ENCODE measurements around the gene TNXB. TPM values are rescaled to one million over a fixed set of nuclear protein-coding genes. Genes with fewer than 3 reads are reported as not detected.
"Not testable (repeated sequence)": the region's sequence is repeated elsewhere in the genome, so short reads cannot be mapped to it uniquely, and the experiment has no call there.

The TNXB gene
- polyA plus RNA-seq, 1 donor from 2014 or later: 3.3 TPM

DNA sequence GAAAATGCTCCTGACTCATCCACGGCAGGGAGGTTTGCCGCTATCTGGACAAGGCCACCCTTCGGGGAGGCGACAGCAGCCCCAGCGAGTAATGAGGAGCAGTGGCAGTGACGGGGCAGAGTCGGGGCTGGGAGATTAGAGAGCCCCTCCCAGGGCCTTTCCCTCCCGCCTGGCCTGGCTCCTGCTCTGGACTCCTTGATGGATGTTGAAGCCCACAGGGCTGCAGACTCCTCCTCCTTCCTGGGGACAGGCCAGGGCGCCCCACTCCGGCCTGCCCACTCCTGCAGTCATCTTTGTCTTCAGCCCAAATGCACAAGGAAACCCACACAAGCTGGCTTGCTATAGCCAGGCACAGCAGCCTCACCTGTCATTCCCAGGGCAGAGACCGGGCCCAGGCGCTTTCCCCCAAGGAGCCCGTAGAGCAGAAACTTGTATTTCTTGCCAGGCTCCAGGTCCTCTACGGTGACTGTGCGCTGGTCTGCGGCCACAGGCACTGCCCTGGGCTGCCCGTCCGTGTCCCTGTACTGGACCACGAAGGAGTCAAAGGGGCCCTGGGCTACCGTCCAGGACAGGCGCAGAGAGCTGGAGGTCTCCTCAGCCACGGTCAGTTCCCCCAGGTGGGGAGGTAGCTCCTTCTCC is 63.2 kb downstream of the TNXB start:
- Histone ChIP-seq H3K79me2 (replicated peaks; ENCODE audit: insufficient read depth, low read length) (no peaks in the 10 kb centered on the region), H3K36me3 (ENCODE audit: insufficient read depth, low read length) (no peaks in the 10 kb centered on the region), H3K9ac (ENCODE audit: low read length) (no peak overlapping the region), H3K4me2 (ENCODE audit: low read length) (no peak overlapping the region), H3K4me3 (ENCODE audit: low read length) (no peak overlapping the region), H3K9me3 (ENCODE audit: low read length) (no peaks in the 10 kb centered on the region), H3K27me3 (ENCODE audit: insufficient read depth, low read depth, low read length) (no peaks in the 10 kb centered on the region), H3K9me2 (ENCODE audit: insufficient read depth, low read length) (no peaks in the 10 kb centered on the region), H3K27ac (ENCODE audit: low read length) (no peak overlapping the region), H4K20me1 (ENCODE audit: insufficient read depth) (no peaks in the 10 kb centered on the region), H3F3A (ENCODE audit: insufficient read depth, low read length, poor library complexity, severe bottlenecking) (no peaks in the 10 kb centered on the region), H2AFZ (ENCODE audit: low read depth, low read length) (no peak overlapping the region)
- TF ChIP-seq SMC3 (conservative IDR thresholded peaks at IDR 0.05; ENCODE audit: poor library complexity) (no peak), TAF1 (IDR thresholded peaks at IDR 0.05; ENCODE audit: low read depth) (no peak), POLR2AphosphoS5 (IDR thresholded peaks at IDR 0.05) (no peak), EP300 (conservative IDR thresholded peaks at IDR 0.05; ENCODE audit: poor library complexity, severe bottlenecking) (no peak), EZH2 (IDR thresholded peaks at IDR 0.05; ENCODE audit: borderline replicate concordance, insufficient read depth, low read length, poor library complexity, severe bottlenecking) (no peak), RAD21 (conservative IDR thresholded peaks at IDR 0.05) (no peak), MXI1 (conservative IDR thresholded peaks at IDR 0.05; ENCODE audit: poor library complexity, severe bottlenecking) (no peak)
- TF ChIP-seq, protein P1, sequence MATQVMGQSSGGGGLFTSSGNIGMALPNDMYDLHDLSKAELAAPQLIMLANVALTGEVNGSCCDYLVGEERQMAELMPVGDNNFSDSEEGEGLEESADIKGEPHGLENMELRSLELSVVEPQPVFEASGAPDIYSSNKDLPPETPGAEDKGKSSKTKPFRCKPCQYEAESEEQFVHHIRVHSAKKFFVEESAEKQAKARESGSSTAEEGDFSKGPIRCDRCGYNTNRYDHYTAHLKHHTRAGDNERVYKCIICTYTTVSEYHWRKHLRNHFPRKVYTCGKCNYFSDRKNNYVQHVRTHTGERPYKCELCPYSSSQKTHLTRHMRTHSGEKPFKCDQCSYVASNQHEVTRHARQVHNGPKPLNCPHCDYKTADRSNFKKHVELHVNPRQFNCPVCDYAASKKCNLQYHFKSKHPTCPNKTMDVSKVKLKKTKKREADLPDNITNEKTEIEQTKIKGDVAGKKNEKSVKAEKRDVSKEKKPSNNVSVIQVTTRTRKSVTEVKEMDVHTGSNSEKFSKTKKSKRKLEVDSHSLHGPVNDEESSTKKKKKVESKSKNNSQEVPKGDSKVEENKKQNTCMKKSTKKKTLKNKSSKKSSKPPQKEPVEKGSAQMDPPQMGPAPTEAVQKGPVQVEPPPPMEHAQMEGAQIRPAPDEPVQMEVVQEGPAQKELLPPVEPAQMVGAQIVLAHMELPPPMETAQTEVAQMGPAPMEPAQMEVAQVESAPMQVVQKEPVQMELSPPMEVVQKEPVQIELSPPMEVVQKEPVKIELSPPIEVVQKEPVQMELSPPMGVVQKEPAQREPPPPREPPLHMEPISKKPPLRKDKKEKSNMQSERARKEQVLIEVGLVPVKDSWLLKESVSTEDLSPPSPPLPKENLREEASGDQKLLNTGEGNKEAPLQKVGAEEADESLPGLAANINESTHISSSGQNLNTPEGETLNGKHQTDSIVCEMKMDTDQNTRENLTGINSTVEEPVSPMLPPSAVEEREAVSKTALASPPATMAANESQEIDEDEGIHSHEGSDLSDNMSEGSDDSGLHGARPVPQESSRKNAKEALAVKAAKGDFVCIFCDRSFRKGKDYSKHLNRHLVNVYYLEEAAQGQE (IDR thresholded peaks at IDR 0.05; ENCODE audit: borderline replicate concordance): no peak
- TF ChIP-seq, protein P2, sequence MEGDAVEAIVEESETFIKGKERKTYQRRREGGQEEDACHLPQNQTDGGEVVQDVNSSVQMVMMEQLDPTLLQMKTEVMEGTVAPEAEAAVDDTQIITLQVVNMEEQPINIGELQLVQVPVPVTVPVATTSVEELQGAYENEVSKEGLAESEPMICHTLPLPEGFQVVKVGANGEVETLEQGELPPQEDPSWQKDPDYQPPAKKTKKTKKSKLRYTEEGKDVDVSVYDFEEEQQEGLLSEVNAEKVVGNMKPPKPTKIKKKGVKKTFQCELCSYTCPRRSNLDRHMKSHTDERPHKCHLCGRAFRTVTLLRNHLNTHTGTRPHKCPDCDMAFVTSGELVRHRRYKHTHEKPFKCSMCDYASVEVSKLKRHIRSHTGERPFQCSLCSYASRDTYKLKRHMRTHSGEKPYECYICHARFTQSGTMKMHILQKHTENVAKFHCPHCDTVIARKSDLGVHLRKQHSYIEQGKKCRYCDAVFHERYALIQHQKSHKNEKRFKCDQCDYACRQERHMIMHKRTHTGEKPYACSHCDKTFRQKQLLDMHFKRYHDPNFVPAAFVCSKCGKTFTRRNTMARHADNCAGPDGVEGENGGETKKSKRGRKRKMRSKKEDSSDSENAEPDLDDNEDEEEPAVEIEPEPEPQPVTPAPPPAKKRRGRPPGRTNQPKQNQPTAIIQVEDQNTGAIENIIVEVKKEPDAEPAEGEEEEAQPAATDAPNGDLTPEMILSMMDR (IDR thresholded peaks at IDR 0.05; ENCODE audit: poor library complexity, severe bottlenecking): no peak

DNA sequence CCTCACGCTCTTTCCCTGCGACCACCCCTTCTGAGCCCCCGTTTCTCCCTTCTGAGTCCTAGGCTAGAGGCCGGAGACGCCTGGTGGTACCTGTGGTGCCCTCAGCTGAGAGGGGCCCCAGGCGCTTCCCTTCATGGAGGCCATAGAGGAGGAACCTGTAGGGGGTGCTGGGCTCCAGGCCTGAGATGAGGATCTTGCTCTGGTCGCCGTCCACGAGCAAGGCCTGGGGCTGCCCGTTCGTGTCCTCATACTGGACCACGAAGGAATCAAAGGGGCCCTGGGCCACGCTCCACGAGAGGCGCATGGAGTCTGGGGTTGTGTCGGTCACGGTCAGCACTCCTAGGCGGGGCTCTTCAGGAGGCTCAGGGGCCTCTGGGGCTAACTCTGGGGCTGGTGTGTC is 64.2 kb downstream of the TNXB start:
- not testable (repeated sequence) for H3K27ac ChIP-seq (ENCODE audit: low read length); H3K9me2 ChIP-seq (ENCODE audit: insufficient read depth, low read length); H3K27me3 ChIP-seq (ENCODE audit: insufficient read depth, low read depth, low read length); H3K36me3 ChIP-seq (ENCODE audit: insufficient read depth, low read length); H4K20me1 ChIP-seq (ENCODE audit: insufficient read depth); H2AFZ ChIP-seq (ENCODE audit: low read depth, low read length); H3K79me2 ChIP-seq (replicated peaks; ENCODE audit: insufficient read depth, low read length); H3K4me2 ChIP-seq (ENCODE audit: low read length); H3F3A ChIP-seq (ENCODE audit: insufficient read depth, low read length, poor library complexity, severe bottlenecking); H3K4me3 ChIP-seq (ENCODE audit: low read length); H3K9ac ChIP-seq (ENCODE audit: low read length); H3K9me3 ChIP-seq (ENCODE audit: low read length)

DNA sequence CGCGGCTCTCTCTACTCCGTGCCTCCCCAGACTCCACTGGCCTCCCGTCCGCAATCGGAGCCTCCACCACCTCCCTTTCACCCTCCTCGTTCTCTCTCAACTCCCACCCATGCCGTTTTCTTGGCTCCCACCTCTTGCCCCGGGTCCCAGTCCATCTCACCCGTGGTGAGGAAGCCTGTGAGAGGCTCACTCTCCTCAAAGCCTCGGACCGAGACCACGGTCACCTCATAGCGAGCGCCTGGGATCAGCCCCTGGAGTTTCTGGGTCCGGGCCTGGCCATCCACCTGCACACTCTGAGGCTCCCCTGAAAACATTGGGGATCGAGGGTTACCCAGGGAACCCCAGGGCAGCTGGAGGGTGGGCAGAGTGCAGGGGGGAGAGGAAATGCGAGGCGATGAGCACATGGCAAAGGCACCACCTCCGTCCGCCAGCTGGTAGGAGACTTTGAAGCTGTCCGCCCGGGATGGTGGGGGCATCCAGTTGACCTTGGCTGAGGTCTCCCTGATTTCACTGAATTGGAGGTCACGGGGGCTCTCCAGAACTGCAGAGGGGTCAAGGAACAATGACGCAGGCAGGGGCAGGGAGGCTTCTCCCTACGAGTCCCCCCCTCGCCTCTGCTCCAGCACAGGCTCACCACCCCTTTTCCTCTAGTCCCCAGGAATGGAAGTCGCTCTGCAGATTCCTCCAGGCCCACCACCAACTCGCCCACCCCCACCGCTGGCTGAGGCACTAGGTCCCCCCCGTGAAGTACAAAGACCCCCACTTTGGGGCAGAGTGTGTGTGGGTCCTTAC is 65.4 kb downstream of the TNXB start:
- not testable (repeated sequence) for H3K9me3 ChIP-seq (ENCODE audit: low read length); H3K4me2 ChIP-seq (ENCODE audit: low read length); H2AFZ ChIP-seq (ENCODE audit: low read depth, low read length); H3K27ac ChIP-seq (ENCODE audit: low read length); H3K4me3 ChIP-seq (ENCODE audit: low read length); H3K36me3 ChIP-seq (ENCODE audit: insufficient read depth, low read length); H3K9ac ChIP-seq (ENCODE audit: low read length); H4K20me1 ChIP-seq (ENCODE audit: insufficient read depth); H3F3A ChIP-seq (ENCODE audit: insufficient read depth, low read length, poor library complexity, severe bottlenecking); H3K27me3 ChIP-seq (ENCODE audit: insufficient read depth, low read depth, low read length); H3K9me2 ChIP-seq (ENCODE audit: insufficient read depth, low read length); H3K79me2 ChIP-seq (replicated peaks; ENCODE audit: insufficient read depth, low read length)

DNA sequence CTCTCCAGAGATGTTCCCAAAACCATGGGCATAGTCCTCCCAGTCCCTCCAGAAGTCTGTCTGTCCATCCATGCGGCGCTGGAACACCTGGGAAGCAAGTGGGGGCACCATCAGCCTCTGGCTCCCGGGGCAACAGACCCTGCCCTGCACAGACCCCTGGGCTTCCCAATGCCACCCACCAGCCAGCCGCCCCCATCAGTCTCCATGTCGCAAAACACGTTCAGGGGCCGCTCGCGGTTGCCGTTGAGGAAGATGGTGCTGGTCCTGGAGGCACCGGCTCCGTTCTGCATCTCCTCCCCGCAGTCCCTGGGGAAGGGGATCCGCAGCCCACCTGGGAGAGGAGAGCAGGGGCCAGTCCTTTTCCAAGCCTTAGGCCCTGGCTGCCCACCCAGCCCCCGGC is 66.9 kb downstream of the TNXB start:
- H3K4me2 ChIP-seq (ENCODE audit: low read length); H3K79me2 ChIP-seq (replicated peaks; ENCODE audit: insufficient read depth, low read length); H2AFZ ChIP-seq (ENCODE audit: low read depth, low read length); H3F3A ChIP-seq (ENCODE audit: insufficient read depth, low read length, poor library complexity, severe bottlenecking); H4K20me1 ChIP-seq (ENCODE audit: insufficient read depth); H3K4me3 ChIP-seq (ENCODE audit: low read length); H3K9me3 ChIP-seq (ENCODE audit: low read length); H3K27me3 ChIP-seq (ENCODE audit: insufficient read depth, low read depth, low read length); H3K36me3 ChIP-seq (ENCODE audit: insufficient read depth, low read length); H3K9ac ChIP-seq (ENCODE audit: low read length); H3K9me2 ChIP-seq (ENCODE audit: insufficient read depth, low read length); H3K27ac ChIP-seq (ENCODE audit: low read length): not testable (repeated sequence)

DNA sequence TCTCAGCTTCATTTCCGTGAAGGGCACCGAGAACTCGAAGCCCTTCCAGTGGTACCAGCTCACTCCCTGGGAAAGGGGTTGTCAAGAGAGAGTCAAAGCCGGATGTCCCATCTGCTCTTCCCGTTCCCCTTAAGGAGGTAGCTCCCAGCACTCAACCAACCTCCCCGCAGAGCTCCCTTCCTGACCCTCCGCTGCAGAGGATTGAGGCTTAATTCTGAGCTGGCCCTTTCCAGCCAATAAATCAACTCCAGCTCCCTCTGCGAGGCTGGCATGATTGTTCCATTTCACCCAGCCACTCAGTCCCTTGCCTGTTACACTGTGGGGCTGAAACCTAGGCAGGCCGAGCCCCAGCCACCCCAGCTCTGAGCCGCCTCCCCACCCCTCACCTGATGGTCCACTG is 67.8 kb downstream of the TNXB start:
- H3K27ac ChIP-seq (ENCODE audit: low read length); H3K27me3 ChIP-seq (ENCODE audit: insufficient read depth, low read depth, low read length); H3K4me3 ChIP-seq (ENCODE audit: low read length); H3K4me2 ChIP-seq (ENCODE audit: low read length); H3K9ac ChIP-seq (ENCODE audit: low read length); H3K9me2 ChIP-seq (ENCODE audit: insufficient read depth, low read length); H3K79me2 ChIP-seq (replicated peaks; ENCODE audit: insufficient read depth, low read length); H4K20me1 ChIP-seq (ENCODE audit: insufficient read depth); H3F3A ChIP-seq (ENCODE audit: insufficient read depth, low read length, poor library complexity, severe bottlenecking); H2AFZ ChIP-seq (ENCODE audit: low read depth, low read length); H3K9me3 ChIP-seq (ENCODE audit: low read length); H3K36me3 ChIP-seq (ENCODE audit: insufficient read depth, low read length): not testable (repeated sequence)

All from neural cell (in vitro differentiated cells).